ENCODE results near the gene PDS5B. TPM values are rescaled to one million over a fixed set of nuclear protein-coding genes. Genes with fewer than 3 reads are reported as not detected.

Gene PDS5B
- total and polyA plus RNA-seq, 10 of the 15 experiments (the other 5 are each of a cell fraction or from before 2014, with no cell fraction given) = 15.4 to 55.3 (median 30.7) TPM

- WGBS (ENCODE audit: insufficient coverage, insufficient replicate concordance, low lambda C conversion rate, missing lambda C conversion rate) = 87% methylated on average over 7 of the region's 7 CpGs
- no peak overlapping the region for H2AFZ ChIP-seq (ENCODE audit: control insufficient read depth, low read depth, low read length)
- CTCF ChIA-PET = interaction anchor here (1.2 kb wide), 1 partner anchor 297 kb away, joined by 5 read pairs; no protein-coding TSS in a partner anchor
- intact Hi-C loops (cut with micrococcal nuclease; ENCODE audit: unreplicated experiment) (no loop called here), in situ Hi-C loops (cut with MboI) (no loop called here)
- no peaks in the 10 kb centered on the region for H4K20me1 ChIP-seq (ENCODE audit: control insufficient read depth, insufficient read depth)
- POLR2A ChIA-PET = no interaction called here
- H3K4me1 ChIP-seq (ENCODE audit: control insufficient read depth, insufficient read depth, low read length) = peaks cover 12% of the 10 kb centered on the region
- H3K79me2 ChIP-seq (ENCODE audit: control insufficient read depth, insufficient read depth, low read length) = no peaks in the 10 kb centered on the region
- TF ChIP-seq NFYA (IDR thresholded peaks at IDR 0.05; ENCODE audit: borderline replicate concordance, low read depth, low read length) (no peak), IKZF2 (IDR thresholded peaks at IDR 0.05) (no peak), RAD21 (IDR thresholded peaks at IDR 0.05; ENCODE audit: insufficient read depth, low read depth, low read length) (no peak), YBX1 (IDR thresholded peaks at IDR 0.05) (no peak)
- ATAC-seq (no peak), DNase-seq (ENCODE audit: low read depth, low spot score) (no peak), FAIRE-seq (no peak)
- no peaks in the 10 kb centered on the region for H3K27me3 ChIP-seq (replicated peaks in 1 of 2; ENCODE audit: control insufficient read depth in 2 of 2, insufficient read depth in 2 of 2, low read length in 1 of 2)
- BruUV-seq (replicated peaks) = no TSS peak
- no peaks in the 10 kb centered on the region for H3K9me3 ChIP-seq (replicated peaks; ENCODE audit: control insufficient read depth, insufficient read depth, low read length)
- H3K9ac ChIP-seq (ENCODE audit: control insufficient read depth, insufficient read depth, low read length) = no peak overlapping the region
- H3K4me2 ChIP-seq (ENCODE audit: control insufficient read depth, insufficient read depth) = no peak overlapping the region
- H3K27ac ChIP-seq (ENCODE audit: control insufficient read depth, insufficient read depth) = no peak overlapping the region
- H3K4me3 ChIP-seq = no peak overlapping the region
- SMC1A ChIA-PET (ENCODE audit: uncharacterized antibody, unreplicated experiment) = no interaction called here
- RAD21 ChIA-PET (ENCODE audit: unreplicated experiment) = no interaction called here
- no peaks in the 10 kb centered on the region for H3K36me3 ChIP-seq (ENCODE audit: control insufficient read depth in 2 of 2, insufficient read depth in 2 of 2, low read length in 1 of 2)
These were observed 238.4 kb downstream of the PDS5B start for GRCh38 chr13:32824675-32825074.

GRCh38 chr13:32825481-32825880 is 239.2 kb downstream of the PDS5B start:
- SMC1A ChIA-PET (ENCODE audit: uncharacterized antibody, unreplicated experiment) = interaction anchor here (1.1 to 2.7 kb wide), 5 partner anchors 20 to 717 kb away, joined by 3 to 24 read pairs (median 4); no protein-coding TSS in a partner anchor
- Histone ChIP-seq H3K36me3 (ENCODE audit: control insufficient read depth in 2 of 2, insufficient read depth in 2 of 2, low read length in 1 of 2) (no peaks in the 10 kb centered on the region), H3K79me2 (ENCODE audit: control insufficient read depth, insufficient read depth, low read length) (no peaks in the 10 kb centered on the region), H2AFZ (ENCODE audit: control insufficient read depth, low read depth, low read length) (no peak overlapping the region), H3K27me3 (replicated peaks in 1 of 2; ENCODE audit: control insufficient read depth in 2 of 2, insufficient read depth in 2 of 2, low read length in 1 of 2) (no peaks in the 10 kb centered on the region), H4K20me1 (ENCODE audit: control insufficient read depth, insufficient read depth) (no peaks in the 10 kb centered on the region), H3K9me3 (replicated peaks; ENCODE audit: control insufficient read depth, insufficient read depth, low read length) (no peaks in the 10 kb centered on the region), H3K4me1 (ENCODE audit: control insufficient read depth, insufficient read depth, low read length) (peaks cover 18% of the 10 kb centered on the region), H3K9ac (ENCODE audit: control insufficient read depth, insufficient read depth, low read length) (no peak overlapping the region), H3K4me3 (no peak overlapping the region), H3K4me2 (ENCODE audit: control insufficient read depth, insufficient read depth) (no peak overlapping the region), H3K27ac (ENCODE audit: control insufficient read depth, insufficient read depth) (no peak overlapping the region)
- CTCF ChIA-PET = interaction anchor here (0.6 to 1.9 kb wide), 4 partner anchors 11 to 1236 kb away, joined by 3 to 8 read pairs (median 5); no protein-coding TSS in a partner anchor
- POLR2A ChIA-PET = interaction anchor here (0.6 kb wide), 1 partner anchor 11 kb away, joined by 5 read pairs; no protein-coding TSS in a partner anchor
- no peak for DNase-seq (ENCODE audit: low read depth, low spot score)
- 67% methylated on average over 2 of the region's 2 CpGs for WGBS (ENCODE audit: insufficient coverage, insufficient replicate concordance, low lambda C conversion rate, missing lambda C conversion rate)
- RAD21 ChIA-PET (ENCODE audit: unreplicated experiment) = interaction anchor here (0.9 to 2.7 kb wide), 4 partner anchors 9 to 194 kb away, joined by 4 to 8 read pairs (median 6); no protein-coding TSS in a partner anchor
- ATAC-seq = no peak
- BruUV-seq (replicated peaks) = no TSS peak
- in situ Hi-C loops (cut with MboI) (no loop called here), intact Hi-C loops (cut with micrococcal nuclease; ENCODE audit: unreplicated experiment) (no loop called here)
- FAIRE-seq = no peak
- TF ChIP-seq CREM (IDR thresholded peaks at IDR 0.05; ENCODE audit: low read depth) (no peak), EGR1 (IDR thresholded peaks at IDR 0.05; ENCODE audit: borderline replicate concordance in 1 of 2, low read depth in 2 of 2, low read length in 2 of 2) (no peak)

Data from GM12878 (cell line).